B cell (primary cell): ENCODE measurements around the gene ADRM1.

Experiments
- CTCF ChIP-seq: fragments of 200-600 bp; IDR thresholded peaks from one replicate; pipeline ENCODE4 v1.8.0; 2022; ENCODE audit warnings: antibody characterized with exemption, mild to moderate bottlenecking
- EZH2 ChIP-seq: IDR thresholded peaks from 2 replicates; pipeline ENCODE4 v1.6.1; 2012; ENCODE audit warnings: borderline replicate concordance, low read depth, mild to moderate bottlenecking, moderate library complexity, low read length; ENCODE audit not compliant: insufficient read depth, poor library complexity, severe bottlenecking

DNA sequence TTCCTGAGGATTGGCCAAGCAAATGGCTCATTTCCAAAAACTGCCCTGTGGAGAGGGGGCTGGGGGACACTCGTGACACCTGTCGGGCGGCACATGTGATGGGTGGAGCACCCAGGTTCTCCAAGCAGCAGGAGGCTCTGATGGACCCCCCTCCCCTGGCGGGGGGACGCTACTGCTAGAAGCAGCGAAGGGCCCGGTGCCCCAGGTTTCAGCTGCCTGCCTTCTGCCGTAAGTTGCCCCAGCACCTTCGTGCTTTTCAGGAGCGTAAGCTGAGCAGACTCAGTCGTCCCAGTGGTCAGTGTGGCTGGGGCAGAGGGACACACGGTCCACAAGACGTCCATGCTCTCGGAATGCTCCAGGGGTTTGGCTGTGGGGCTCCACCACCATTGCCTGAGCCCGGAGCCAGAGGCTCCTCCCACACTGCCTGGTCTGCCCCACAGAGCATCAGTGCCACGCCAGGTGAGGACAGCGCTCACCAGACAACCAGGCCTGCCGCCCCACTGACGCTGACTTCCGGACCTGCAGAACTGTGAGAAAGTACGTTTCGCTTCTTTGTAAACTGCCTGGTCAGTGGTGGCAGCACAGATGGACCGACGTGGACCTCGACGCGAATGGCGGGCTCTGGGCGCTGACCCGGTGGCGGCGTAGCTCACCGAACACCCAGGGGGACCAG is 4.1 kb upstream of the ADRM1 start:
- TF ChIP-seq CTCF (no peak), EZH2 (no peak)
